ENCODE results near the gene PCBP3.

PCBP3 gene

DNA sequence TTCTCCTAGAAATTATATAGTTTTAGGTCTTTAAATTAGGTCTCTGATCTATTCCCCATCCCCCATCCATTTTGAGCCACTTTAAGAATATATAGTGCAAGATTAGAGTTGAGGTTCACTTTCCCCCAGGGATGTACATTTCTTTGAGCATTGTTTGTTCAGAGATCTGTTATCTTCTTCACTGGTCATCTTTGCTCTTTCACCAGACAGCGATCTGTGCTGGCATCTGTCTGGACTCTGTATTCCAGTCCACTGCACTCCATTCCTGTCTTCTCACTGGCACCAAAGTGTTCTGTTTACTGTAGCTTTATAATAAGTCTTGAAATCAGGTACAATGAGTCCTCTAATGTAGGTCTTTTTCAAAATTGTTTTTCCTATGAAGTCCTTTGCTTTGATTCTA is 112.5 kb downstream of the PCBP3 start:
- TF ChIP-seq, protein P1, sequence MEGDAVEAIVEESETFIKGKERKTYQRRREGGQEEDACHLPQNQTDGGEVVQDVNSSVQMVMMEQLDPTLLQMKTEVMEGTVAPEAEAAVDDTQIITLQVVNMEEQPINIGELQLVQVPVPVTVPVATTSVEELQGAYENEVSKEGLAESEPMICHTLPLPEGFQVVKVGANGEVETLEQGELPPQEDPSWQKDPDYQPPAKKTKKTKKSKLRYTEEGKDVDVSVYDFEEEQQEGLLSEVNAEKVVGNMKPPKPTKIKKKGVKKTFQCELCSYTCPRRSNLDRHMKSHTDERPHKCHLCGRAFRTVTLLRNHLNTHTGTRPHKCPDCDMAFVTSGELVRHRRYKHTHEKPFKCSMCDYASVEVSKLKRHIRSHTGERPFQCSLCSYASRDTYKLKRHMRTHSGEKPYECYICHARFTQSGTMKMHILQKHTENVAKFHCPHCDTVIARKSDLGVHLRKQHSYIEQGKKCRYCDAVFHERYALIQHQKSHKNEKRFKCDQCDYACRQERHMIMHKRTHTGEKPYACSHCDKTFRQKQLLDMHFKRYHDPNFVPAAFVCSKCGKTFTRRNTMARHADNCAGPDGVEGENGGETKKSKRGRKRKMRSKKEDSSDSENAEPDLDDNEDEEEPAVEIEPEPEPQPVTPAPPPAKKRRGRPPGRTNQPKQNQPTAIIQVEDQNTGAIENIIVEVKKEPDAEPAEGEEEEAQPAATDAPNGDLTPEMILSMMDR (IDR thresholded peaks at IDR 0.05): no peak

DNA sequence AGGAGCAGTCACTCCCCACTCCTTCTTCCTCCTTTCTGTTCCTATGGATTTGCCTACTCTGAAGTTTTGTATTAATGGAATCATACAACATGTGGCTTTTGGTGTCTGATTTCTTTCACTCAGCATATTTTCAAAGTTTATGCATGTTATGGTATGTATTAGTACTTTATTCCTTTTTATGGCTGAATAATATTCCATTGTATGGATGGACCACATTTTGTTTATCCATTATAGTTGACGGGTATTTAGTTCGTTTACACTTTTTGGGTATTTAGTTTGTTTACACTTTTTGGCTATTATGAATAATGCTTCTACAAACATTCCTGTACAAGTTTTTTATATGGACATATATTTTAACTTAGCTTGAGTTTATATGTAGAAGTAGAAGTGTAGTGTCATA is 113.1 kb downstream of the PCBP3 start:
- TF ChIP-seq, protein P1 (IDR thresholded peaks at IDR 0.05): no peak

- TF ChIP-seq, protein P1 (IDR thresholded peaks at IDR 0.05): no peak
Observed at GRCh38 chr21:45761704-45762103, 118.2 kb downstream of the PCBP3 start.

DNA sequence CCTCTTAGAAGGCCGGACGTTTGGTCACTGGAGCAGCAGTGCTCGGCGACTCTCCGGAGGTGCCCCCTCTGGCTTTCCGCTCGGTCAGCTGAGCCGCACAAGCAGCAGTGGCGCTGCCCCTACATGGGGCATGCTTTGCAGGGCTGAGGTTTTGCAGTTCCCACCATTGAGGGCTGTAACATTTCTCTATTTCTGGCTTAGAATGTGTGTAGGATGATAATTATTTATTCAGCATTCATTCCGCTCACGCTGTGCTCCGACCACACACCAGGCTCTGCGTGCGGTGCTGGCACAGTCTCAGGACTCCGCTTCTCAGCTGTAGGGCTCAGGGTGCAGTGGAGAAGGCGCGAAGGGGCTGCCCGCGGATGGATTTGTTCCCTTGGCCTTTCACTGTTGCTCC is 119.5 kb downstream of the PCBP3 start:
- TF ChIP-seq, protein P1 (IDR thresholded peaks at IDR 0.05): no peak

- TF ChIP-seq, protein P1 (IDR thresholded peaks at IDR 0.05): no peak
Observed at GRCh38 chr21:45763506-45763905, 120.0 kb downstream of the PCBP3 start.

DNA sequence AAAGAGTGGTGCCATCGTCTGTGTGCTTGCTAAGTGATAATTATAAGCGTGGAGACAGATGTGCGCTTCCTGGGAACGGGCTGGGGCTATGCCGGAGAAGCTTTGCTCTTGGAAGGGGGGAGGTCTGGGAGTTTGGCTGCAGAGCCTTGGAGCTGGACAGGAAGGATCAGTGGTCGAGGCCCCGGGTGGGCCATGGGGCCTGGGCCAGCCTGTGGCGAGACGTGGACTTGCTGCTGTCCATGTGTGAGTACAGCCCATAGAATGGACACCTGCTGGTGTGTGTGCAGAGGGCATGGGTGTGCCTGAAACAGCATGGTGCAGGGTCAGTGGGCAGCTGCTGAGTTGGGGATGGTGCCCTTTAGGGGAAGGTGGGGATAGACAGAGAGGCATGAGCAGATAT is 121.3 kb downstream of the PCBP3 start:
- TF ChIP-seq, protein P1 (IDR thresholded peaks at IDR 0.05): no peak

DNA sequence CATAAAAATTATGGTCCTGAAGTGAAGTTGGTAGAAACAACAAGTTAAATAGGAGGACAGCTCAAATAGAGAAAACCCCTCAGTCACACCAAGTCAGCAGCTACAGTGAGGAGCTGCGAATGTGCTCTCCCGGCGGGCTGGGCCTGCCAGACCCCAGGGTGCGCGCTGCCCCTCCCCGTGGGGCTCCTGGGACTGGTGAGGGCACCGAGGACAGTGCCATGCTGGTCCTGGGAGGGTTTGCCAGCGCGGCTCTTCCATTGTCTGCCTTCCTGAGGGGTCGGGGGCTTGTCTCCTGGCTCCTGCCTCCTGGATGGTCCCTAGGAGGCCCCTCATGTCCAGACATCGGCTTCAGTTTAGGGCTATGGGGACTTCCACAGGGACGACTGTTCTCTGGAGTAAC is 121.8 kb downstream of the PCBP3 start:
- TF ChIP-seq, protein P1 (IDR thresholded peaks at IDR 0.05): no peak

DNA sequence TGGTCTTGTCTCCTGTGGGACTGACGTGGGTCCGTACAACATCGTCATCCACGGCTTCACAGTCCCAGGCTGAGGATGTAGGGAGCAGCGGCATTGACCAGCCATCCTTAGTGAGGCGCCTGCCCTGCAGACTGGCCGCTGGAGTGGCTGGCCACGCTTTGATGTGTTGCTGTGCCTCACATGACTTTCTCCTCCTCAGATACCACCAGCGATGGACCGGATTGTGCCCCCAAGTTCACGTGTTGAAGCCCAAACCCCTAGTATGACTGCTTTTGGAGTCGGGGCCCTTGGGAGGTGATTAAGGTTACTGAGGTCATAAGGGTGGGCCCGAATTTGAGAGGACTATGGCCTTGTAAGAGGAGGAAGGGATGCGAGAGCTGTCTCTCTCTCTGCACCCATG is 122.5 kb downstream of the PCBP3 start:
- TF ChIP-seq, protein P1 (IDR thresholded peaks at IDR 0.05): no peak

Measured in LNCAP (cell line).